Measurements from ENCODE around the gene IRGC.

Gene IRGC

DNA sequence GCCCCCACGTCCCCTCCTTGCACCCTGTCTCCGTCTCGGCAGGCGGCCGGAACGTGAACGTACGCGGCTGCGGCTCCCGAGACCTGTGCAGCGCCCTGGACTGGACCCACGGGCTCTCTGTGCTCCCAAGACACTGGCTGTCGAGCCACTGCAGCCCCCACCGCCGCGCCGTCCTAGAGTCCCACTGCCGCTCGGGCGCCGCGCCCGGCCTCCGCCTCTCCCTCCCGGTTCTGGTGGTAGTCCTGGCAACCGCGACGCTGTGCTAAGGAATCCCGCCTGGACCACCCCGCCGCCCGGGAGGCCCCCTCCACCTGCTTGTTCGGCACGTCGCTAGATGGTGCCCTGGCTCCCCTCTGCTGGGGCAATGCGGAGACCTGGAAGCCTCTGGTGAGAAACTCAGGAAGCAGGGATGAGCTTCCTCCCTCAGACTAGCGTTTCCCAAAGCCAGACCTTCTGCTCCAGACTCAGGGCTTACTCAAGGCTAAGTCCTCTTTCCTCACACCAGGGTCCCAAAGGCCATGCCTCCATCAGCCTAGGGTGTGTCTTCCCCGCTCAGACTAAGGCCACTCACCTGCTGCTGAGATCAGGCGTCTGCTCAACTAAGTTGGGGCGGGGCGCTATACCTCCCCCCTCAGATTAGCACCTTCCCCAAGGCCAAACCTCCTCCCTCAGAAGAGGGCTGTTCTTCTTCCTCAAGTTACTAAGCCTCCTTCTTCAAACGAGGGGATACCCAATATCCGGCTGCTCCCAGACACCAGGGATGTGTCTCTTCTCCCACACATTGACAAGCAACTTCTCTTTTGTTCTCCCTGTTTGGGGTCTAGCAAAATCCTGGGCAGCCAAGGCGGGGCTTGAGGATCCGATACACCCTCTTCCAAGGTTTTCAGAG, 16.1 kb upstream of the IRGC start:
- Mint-ChIP-seq H3K4me3 (peak overlapping the region; percentile 60 to 62), H3K4me1 (peaks cover 16 to 36% of the 10 kb centered on the region in 2 donors), H3K27me3 (peaks cover 24 to 31% of the 10 kb centered on the region in 2 donors), H3K36me3 (peaks cover 0 to 1% of the 10 kb centered on the region in 2 donors), H3K9me3 (peaks cover 0 to 4% of the 10 kb centered on the region in 2 donors), H3K27ac (peak overlapping the region; percentile 92)
- no peak for DNase-seq
- ATAC-seq (replicated peaks): no peak

DNA sequence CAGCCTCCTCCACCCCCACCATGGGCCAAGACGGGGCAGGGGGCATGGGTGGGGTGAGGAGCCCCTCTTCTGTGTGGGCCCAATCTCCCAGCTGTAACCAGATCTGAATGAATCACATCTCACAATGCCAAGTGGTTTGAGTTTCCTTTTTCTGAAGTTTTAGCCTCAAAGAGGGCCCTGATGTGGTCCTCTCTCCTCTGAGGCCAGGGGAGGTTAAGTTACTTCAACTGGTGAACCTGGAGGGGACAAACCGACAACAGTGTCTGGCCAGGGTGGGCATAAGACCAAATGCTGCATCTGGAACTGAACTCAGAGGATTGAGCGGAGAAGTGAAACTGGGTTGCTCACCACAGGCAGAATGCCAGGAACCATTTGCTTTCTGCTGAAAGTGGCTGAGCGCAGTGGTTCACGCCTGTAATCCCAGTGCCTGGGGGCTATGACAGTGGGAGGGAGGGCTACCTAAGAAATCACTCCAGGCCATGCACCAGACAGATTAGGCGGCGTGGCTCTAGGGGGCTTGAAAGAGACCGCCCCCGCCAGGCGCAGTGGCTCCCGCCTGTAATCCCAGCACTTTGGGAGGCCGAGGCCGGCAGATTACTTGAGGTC, 15.4 kb upstream of the IRGC start:
- Mint-ChIP-seq H3K27me3 (peaks cover 24% of the 10 kb centered on the region in 2 donors), H3K4me3 (peak overlapping the region; percentile 60 to 62), H3K4me1 (peaks cover 16 to 36% of the 10 kb centered on the region in 2 donors), H3K9me3 (peaks cover 0 to 4% of the 10 kb centered on the region in 2 donors), H3K36me3 (peaks cover 0 to 1% of the 10 kb centered on the region in 2 donors), H3K27ac (peak overlapping the region; percentile 92)
- peak; percentile 49 for DNase-seq
- ATAC-seq (replicated peaks): peak; percentile 63 to 67

DNA sequence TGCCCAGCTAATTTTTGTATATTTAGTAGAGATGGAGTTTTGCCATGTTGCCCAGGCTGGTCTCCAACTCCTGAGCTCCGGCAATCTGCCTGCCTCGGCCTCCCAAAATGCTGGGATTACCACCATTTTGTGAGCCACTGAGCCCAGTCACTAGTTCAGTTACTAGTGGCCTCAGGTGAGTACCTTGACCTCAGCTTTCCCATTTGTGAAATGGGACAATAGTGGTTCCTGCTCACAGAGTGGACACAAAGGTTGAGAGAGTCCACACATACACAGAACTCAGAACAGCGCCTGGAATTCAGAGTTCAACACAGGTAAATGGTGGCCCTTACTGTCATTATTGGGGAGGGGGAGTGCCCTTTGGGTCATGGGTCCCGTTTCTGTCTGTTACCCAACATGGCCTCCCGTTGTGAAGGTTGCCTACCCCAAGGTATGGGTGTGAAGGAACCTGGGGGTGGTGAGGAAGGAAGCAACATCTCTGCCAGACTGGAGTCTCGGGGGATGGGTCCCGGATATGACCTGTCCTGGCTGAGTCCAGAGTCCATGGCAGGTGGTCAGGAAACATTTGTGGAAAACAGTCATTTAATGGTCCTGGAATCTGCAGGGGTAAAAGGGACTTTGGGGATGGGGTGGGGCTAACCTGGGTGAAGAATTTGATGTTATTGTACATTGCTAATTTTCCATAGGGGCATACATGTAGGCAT, 11.7 kb upstream of the IRGC start:
- Mint-ChIP-seq H3K36me3 (peaks cover 3 to 6% of the 10 kb centered on the region in 2 donors), H3K27ac (peak overlapping the region; percentile 43), H3K4me1 (peaks cover 16 to 36% of the 10 kb centered on the region in 2 donors), H3K27me3 (peaks cover 13 to 15% of the 10 kb centered on the region in 2 donors), H3K4me3 (no peak overlapping the region), H3K9me3 (peaks cover 6% of the 10 kb centered on the region in 2 donors)
- ATAC-seq (replicated peaks): no peak
- no peak for DNase-seq

DNA sequence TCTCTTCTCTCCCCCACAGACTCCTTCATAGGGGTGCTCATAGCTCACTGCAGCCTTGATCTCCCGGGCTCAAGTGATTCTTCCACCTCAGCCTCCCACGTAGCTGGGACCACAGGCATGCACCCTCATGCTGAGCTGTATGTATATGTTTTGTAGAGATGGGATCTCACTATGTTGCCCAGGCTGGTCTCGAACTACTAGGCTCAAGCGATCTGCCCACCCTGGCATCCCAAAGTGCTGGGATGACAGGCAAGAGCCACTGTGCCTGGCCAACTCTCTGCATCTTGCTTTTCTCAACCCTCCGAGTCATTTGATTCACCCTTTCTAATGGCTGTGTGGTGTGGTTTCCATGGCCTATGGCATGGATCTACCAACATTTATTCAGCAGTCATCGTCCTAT, 10.1 kb upstream of the IRGC start:
- no peak for ATAC-seq (replicated peaks)
- Mint-ChIP-seq H3K9me3 (peaks cover 8% of the 10 kb centered on the region in 2 donors), H3K27ac (peak overlapping the region; percentile 26), H3K36me3 (peaks cover 3 to 8% of the 10 kb centered on the region in 2 donors), H3K27me3 (peaks cover 9% of the 10 kb centered on the region in 2 donors), H3K4me1 (peaks cover 5 to 21% of the 10 kb centered on the region in 2 donors), H3K4me3 (no peak overlapping the region)
- no peak for DNase-seq

DNA sequence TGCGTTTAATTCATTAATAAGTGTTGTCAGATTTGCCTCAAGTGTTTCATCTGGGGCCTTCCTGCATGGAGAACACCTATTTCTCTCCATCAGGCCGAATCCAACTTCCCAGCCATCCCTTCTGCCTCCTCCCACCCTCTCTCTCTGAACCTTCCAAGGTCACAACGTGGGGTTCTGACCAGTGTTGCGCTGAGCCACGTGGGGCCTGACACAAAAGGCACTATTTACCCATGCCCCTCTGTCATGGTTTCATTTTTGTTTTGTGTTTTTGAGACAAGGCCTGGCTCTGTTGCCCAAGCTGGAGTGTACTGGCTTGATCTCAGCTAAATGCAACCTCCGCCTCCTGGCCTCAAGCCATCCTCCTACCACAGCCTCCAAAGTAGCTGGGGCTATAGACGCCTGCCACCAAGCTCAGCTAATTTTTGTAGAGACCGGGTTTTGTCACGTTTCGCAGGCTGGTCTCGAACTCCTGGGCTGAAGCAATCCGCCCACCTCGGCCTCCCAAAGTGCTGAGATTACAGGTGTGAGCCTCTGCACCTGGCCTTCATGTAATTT, 8.6 kb upstream of the IRGC start:
- H3K4me1 Mint-ChIP-seq: peaks cover 0 to 11% of the 10 kb centered on the region in 2 donors
- H3K36me3 Mint-ChIP-seq: peaks cover 2 to 8% of the 10 kb centered on the region in 2 donors
- H3K9me3 Mint-ChIP-seq: peaks cover 6 to 8% of the 10 kb centered on the region in 2 donors
- H3K27ac Mint-ChIP-seq: no peak overlapping the region
- H3K27me3 Mint-ChIP-seq: peaks cover 14 to 18% of the 10 kb centered on the region in 2 donors
- H3K4me3 Mint-ChIP-seq: no peak overlapping the region
- DNase-seq: no peak
- ATAC-seq (replicated peaks): no peak

DNA sequence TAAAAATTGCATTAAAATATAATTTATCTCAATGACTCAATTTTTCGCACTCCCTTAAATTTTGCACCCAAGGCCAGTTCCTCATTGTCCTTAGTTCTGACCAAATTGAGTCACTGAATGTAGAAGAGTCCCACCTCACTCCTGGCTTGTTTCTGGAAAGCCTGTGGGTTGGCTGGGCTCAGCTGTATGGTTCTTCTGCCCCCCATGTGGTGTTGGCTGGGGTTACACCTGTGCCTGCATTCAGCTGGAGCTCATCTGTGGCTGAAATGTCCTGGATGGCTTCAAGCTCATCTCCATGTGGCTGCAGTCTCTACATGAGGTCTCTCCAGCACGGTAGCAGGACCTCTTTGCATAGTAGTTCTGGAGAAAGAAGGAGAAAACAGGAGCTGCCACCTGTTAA, 7.2 kb upstream of the IRGC start:
- Mint-ChIP-seq H3K36me3 (peaks cover 2 to 8% of the 10 kb centered on the region in 2 donors), H3K4me3 (no peak overlapping the region), H3K27ac (no peak overlapping the region), H3K4me1 (no peaks in the 10 kb centered on the region), H3K9me3 (peaks cover 6 to 8% of the 10 kb centered on the region in 2 donors), H3K27me3 (peaks cover 20 to 28% of the 10 kb centered on the region in 2 donors)
- DNase-seq: no peak
- ATAC-seq (replicated peaks): no peak

DNA sequence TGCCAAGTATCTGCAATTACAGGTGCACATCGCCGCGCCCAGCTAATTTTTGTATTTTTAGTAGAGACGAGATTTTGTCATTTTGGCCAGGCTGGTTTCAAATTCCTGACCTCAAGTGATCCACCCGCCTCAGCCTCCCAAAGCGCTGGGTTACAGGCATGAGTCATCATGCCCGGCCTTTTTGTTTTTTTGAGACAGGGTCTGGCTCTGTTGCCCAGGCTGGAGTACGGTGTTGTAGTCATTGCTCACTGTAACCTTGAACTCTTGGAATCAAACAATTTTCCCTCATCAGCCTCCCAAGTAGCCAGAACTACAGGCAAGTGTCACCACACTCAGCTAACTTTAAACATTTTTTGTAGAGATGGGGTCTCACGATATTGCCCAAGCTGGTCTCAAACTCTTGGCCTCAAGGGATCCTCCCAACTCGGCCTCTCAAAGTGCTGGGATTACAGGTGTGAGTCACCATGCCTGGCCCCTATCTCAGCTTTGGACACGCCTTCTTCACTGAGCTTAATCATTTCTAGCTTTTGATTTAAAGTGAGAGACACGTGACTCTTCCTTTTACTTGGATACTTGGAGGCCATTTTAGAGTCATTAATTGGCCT, 4.0 kb upstream of the IRGC start:
- Mint-ChIP-seq H3K4me1 (no peaks in the 10 kb centered on the region), H3K27me3 (peaks cover 28 to 30% of the 10 kb centered on the region in 2 donors), H3K27ac (no peak overlapping the region), H3K4me3 (no peak overlapping the region), H3K36me3 (peaks cover 2 to 8% of the 10 kb centered on the region in 2 donors), H3K9me3 (peaks cover 6 to 8% of the 10 kb centered on the region in 2 donors)
- no peak for DNase-seq
- no peak for ATAC-seq (replicated peaks)

DNA sequence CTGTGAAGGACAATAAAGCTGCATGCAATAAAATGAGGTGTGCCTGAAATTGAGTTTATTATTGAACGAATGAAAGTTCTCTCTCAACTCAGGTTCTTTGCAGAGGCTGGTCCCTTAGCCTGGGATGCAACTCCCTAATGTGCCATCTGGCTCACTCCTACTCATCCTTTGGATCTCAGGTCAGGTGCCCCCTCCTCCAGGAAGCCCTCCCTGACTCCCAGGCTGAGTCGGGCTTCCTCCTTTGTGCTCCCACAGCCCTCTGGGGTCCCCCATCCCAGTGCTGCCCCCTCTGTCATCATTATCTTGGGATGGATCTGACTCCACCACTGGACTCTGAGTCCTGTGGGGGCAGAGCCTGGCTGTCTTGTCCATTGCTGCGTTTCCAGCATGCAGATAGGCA, 2.7 kb upstream of the IRGC start:
- no peak overlapping the region for H3K4me3 Mint-ChIP-seq
- DNase-seq (no peak), ATAC-seq (replicated peaks) (no peak)
- peaks cover 6 to 8% of the 10 kb centered on the region in 2 donors for H3K9me3 Mint-ChIP-seq
- no peak overlapping the region for H3K27ac Mint-ChIP-seq
- peaks cover 2 to 8% of the 10 kb centered on the region in 2 donors for H3K36me3 Mint-ChIP-seq
- H3K27me3 Mint-ChIP-seq: peaks cover 28 to 30% of the 10 kb centered on the region in 2 donors
- no peaks in the 10 kb centered on the region for H3K4me1 Mint-ChIP-seq

DNA sequence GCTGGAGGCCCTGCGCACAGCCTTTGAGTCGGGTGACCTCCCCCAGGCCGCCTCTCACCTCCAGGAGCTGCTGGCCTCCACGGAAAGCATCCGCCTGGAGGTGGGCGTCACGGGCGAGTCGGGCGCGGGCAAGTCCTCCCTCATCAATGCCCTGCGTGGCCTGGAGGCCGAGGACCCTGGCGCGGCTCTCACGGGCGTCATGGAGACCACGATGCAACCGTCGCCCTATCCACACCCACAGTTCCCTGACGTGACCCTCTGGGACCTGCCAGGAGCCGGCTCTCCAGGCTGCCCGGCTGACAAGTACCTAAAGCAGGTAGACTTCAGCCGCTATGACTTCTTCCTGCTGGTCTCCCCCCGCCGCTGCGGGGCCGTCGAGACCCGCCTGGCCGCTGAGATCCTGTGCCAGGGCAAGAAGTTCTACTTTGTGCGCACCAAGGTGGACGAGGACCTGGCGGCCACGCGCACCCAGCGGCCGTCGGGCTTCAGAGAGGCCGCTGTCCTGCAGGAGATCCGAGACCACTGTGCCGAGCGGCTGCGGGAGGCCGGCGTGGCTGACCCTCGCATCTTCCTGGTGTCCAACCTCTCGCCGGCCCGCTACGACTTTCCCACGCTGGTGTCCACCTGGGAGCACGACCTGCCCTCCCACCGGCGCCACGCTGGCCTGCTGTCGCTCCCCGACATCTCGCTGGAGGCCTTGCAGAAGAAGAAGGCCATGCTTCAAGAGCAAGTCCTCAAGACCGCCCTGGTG, 2.9 kb downstream of the IRGC start:
- H3K27ac Mint-ChIP-seq: no peak overlapping the region
- ATAC-seq (replicated peaks): no peak

DNA sequence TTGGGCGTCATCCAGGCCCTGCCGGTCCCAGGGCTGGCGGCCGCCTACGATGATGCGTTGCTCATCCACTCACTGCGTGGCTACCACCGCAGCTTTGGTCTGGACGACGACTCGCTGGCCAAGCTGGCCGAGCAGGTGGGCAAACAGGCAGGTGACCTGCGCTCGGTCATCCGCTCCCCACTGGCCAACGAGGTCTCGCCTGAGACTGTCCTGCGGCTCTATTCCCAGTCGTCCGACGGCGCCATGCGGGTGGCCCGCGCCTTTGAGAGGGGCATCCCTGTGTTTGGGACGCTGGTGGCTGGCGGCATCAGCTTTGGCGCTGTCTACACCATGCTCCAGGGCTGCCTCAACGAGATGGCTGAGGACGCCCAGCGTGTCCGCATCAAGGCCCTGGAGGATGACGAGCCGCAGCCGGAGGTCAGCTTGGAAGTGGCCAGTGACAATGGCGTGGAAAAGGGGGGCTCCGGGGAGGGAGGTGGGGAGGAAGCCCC, 3.5 kb downstream of the IRGC start:
- Mint-ChIP-seq H3K9me3 (no peaks in the 10 kb centered on the region), H3K36me3 (no peaks in the 10 kb centered on the region), H3K27me3 (peaks cover 6 to 12% of the 10 kb centered on the region in 2 donors), H3K4me1 (peaks cover 1 to 8% of the 10 kb centered on the region in 2 donors), H3K4me3 (no peak overlapping the region), H3K27ac (no peak overlapping the region)
- DNase-seq (no peak), ATAC-seq (replicated peaks) (no peak)

More for the DNA sequence above, 2.9 kb downstream of the IRGC start:
- Mint-ChIP-seq H3K4me3 (no peak overlapping the region), H3K36me3 (no peaks in the 10 kb centered on the region), H3K27me3 (peaks cover 7 to 14% of the 10 kb centered on the region in 2 donors), H3K4me1 (peaks cover 1 to 2% of the 10 kb centered on the region in 2 donors), H3K9me3 (no peaks in the 10 kb centered on the region)
- DNase-seq: no peak

DNA sequence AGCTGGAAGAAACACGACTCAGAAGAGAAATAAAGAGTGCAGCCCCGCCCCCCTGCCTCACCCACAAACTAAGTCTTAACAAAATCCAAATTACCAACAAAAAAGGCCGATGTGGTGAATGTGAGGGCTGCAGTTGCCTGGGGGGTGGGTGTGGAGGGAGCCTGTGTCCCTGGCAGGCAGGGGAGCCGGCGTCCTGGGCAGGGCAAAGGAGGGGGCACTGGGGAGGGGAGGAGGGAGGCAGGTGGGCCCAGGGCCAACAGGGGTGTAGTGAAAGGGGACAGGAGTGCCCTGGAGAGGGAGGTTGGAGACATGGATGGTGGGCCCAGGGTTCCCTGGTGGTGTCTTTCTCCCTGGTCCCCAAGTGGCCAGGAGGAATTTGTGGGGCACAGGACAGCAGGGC, 4.0 kb downstream of the IRGC start:
- H3K4me1 Mint-ChIP-seq: peaks cover 4 to 12% of the 10 kb centered on the region in 2 donors
- no peak overlapping the region for H3K4me3 Mint-ChIP-seq
- H3K9me3 Mint-ChIP-seq: no peaks in the 10 kb centered on the region
- no peak overlapping the region for H3K27ac Mint-ChIP-seq
- peaks cover 2 to 7% of the 10 kb centered on the region in 2 donors for H3K27me3 Mint-ChIP-seq
- ATAC-seq (replicated peaks) (no peak), DNase-seq (no peak)
- no peaks in the 10 kb centered on the region for H3K36me3 Mint-ChIP-seq

DNA sequence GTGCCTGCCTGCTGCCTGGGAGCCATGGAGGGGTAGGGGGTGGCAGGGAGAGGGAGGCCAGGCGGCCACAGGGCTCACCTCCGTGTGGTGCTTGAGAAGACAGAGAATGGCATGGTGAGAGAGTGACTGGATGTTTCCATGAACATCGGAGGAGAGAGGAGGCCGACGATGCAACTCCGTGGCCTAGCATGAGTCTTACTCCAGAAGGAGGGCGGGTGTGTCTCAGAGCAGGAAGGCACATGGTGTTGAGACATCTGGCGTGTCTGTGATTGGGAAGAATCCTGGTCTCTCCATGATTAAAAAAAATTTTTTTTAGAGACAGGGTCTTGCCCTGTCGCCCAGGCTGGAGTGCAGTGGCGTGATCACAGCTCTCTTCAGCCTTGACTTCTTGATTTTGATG, 5.1 kb downstream of the IRGC start:
- H3K9me3 Mint-ChIP-seq: no peaks in the 10 kb centered on the region
- H3K4me3 Mint-ChIP-seq: no peak overlapping the region
- peaks cover 9 to 23% of the 10 kb centered on the region in 2 donors for H3K4me1 Mint-ChIP-seq
- DNase-seq (no peak), ATAC-seq (replicated peaks) (no peak)
- no peaks in the 10 kb centered on the region for H3K36me3 Mint-ChIP-seq
- H3K27ac Mint-ChIP-seq: no peak overlapping the region
- H3K27me3 Mint-ChIP-seq: peaks cover 0 to 6% of the 10 kb centered on the region in 2 donors

DNA sequence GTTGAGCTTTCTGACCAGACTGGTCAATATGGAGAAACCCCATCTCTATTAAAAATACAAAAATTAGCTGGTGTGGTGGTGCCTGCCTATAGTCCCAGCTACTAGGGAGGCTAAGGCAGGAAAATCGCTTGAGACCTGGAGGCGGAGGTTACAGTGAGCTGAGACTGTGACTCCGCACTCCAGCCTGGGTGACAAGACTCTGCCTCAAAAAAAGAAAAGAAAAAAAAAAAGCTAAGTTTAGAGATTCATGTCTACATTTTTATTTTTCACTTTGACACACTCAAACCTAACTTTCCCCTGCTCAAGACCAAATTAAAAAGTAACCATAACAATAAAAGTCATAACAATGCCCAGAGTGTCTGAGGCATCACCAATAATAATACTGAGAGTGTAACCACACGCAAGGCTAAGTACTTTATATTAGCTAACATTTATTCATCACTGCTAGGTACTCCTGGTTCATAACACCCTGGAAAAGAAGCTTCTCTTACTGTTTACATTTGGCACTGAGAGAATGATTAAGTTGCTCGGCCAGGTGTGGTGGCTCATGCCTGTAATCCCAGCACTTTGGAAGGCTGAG, 5.7 kb downstream of the IRGC start:
- peaks cover 0 to 6% of the 10 kb centered on the region in 2 donors for H3K27me3 Mint-ChIP-seq
- no peak overlapping the region for H3K27ac Mint-ChIP-seq
- H3K4me3 Mint-ChIP-seq: no peak overlapping the region
- no peak for ATAC-seq (replicated peaks)
- no peaks in the 10 kb centered on the region for H3K36me3 Mint-ChIP-seq
- peaks cover 9 to 26% of the 10 kb centered on the region in 2 donors for H3K4me1 Mint-ChIP-seq
- no peak for DNase-seq
- H3K9me3 Mint-ChIP-seq: no peaks in the 10 kb centered on the region
